ENCODE measurements around the gene KDM5A. TPM values are rescaled to one million over a fixed set of nuclear protein-coding genes. Genes with fewer than 3 reads are reported as not detected.
"Not testable (repeated sequence)": the region's sequence is repeated elsewhere in the genome, so short reads cannot be mapped to it uniquely, and the experiment has no call there.

KDM5A gene
- polyA plus RNA-seq, 1 experiment: 26.1 TPM

- no peak overlapping the region for H3K4me3 ChIP-seq (ENCODE audit: low read depth, low read length)
- POLR2A ChIA-PET: no interaction called here
- CTCF ChIA-PET: no interaction called here
- H3K36me3 ChIP-seq (ENCODE audit: control insufficient read depth, insufficient read depth, low read length): no peaks in the 10 kb centered on the region
- no peak for TF ChIP-seq CTCF (IDR thresholded peaks at IDR 0.05; ENCODE audit: insufficient read depth, low read depth, low read length)
- no peaks in the 10 kb centered on the region for H3K27me3 ChIP-seq (ENCODE audit: control insufficient read depth, insufficient read depth, low read length)
- DNase-seq (ENCODE audit: low read depth): no peak
Measured at GRCh38 chr12:240566-240965, 148.6 kb downstream of the KDM5A start.

GRCh38 chr12:238736-239398 is 150.3 kb downstream of the KDM5A start:
- Histone ChIP-seq H3K36me3 (ENCODE audit: control insufficient read depth, insufficient read depth, low read length) (no peaks in the 10 kb centered on the region), H3K27me3 (ENCODE audit: control insufficient read depth, insufficient read depth, low read length) (no peaks in the 10 kb centered on the region), H3K4me3 (ENCODE audit: low read depth, low read length) (no peak overlapping the region)
- POLR2A ChIA-PET: no interaction called here
- TF ChIP-seq CTCF (IDR thresholded peaks at IDR 0.05; ENCODE audit: insufficient read depth, low read depth, low read length): no peak
- CTCF ChIA-PET: interaction anchor here (1.0 kb wide), 1 partner anchor 9 kb away, joined by 3 read pairs; no protein-coding TSS in a partner anchor
- DNase-seq (ENCODE audit: low read depth): no peak

GRCh38 chr12:238116-238515 is 151.0 kb downstream of the KDM5A start:
- H3K4me3 ChIP-seq (ENCODE audit: low read depth, low read length): no peak overlapping the region
- ChIA-PET CTCF (interaction anchor here (1.0 kb wide), 1 partner anchor 8 kb away, joined by 3 read pairs; no protein-coding TSS in a partner anchor), POLR2A (no interaction called here)
- no peaks in the 10 kb centered on the region for H3K36me3 ChIP-seq (ENCODE audit: control insufficient read depth, insufficient read depth, low read length)
- TF ChIP-seq CTCF (IDR thresholded peaks at IDR 0.05; ENCODE audit: insufficient read depth, low read depth, low read length): no peak
- H3K27me3 ChIP-seq (ENCODE audit: control insufficient read depth, insufficient read depth, low read length): peaks cover 3% of the 10 kb centered on the region
- no peak for DNase-seq (ENCODE audit: low read depth)

- no peak for TF ChIP-seq CTCF (IDR thresholded peaks at IDR 0.05; ENCODE audit: insufficient read depth, low read depth, low read length)
- ChIA-PET CTCF (no interaction called here), POLR2A (no interaction called here)
- DNase-seq (ENCODE audit: low read depth): no peak
- H3K36me3 ChIP-seq (ENCODE audit: control insufficient read depth, insufficient read depth, low read length): no peaks in the 10 kb centered on the region
- H3K27me3 ChIP-seq (ENCODE audit: control insufficient read depth, insufficient read depth, low read length): peaks cover 9% of the 10 kb centered on the region
- no peak overlapping the region for H3K4me3 ChIP-seq (ENCODE audit: low read depth, low read length)
Measured at GRCh38 chr12:237026-237815, 151.9 kb downstream of the KDM5A start.

- H3K36me3 ChIP-seq (ENCODE audit: control insufficient read depth, insufficient read depth, low read length): no peaks in the 10 kb centered on the region
- no peak for TF ChIP-seq CTCF (IDR thresholded peaks at IDR 0.05; ENCODE audit: insufficient read depth, low read depth, low read length)
- ChIA-PET POLR2A (no interaction called here), CTCF (no interaction called here)
- no peak for DNase-seq (ENCODE audit: low read depth)
- H3K27me3 ChIP-seq (ENCODE audit: control insufficient read depth, insufficient read depth, low read length): peaks cover 10% of the 10 kb centered on the region
- H3K4me3 ChIP-seq (ENCODE audit: low read depth, low read length): no peak overlapping the region
Measured at GRCh38 chr12:236445-236844, 152.7 kb downstream of the KDM5A start.

- DNase-seq (ENCODE audit: low read depth); POLR2A ChIA-PET; H3K36me3 ChIP-seq (ENCODE audit: control insufficient read depth, insufficient read depth, low read length); CTCF ChIA-PET; H3K4me3 ChIP-seq (ENCODE audit: low read depth, low read length): not testable (repeated sequence)
- peaks cover 12% of the 10 kb centered on the region for H3K27me3 ChIP-seq (ENCODE audit: control insufficient read depth, insufficient read depth, low read length)
Measured at GRCh38 chr12:235967-236366, 153.2 kb downstream of the KDM5A start.

Measured in BJ (cell line).